ENCODE data around the gene NKPD1.

Gene NKPD1

GRCh38 chr19:45160870-45161737 lies at the start of gene NKPD1:
Gene NKPD1 (minus strand): TSS chr19:45160982. CDS start chr19:45160150, 832 bp downstream.
- DNase-seq (ENCODE audit: low spot score): no peak

- no peak for DNase-seq (ENCODE audit: low spot score)
These were observed 45.5 kb upstream of the NKPD1 start for GRCh38 chr19:45206328-45206727.

- no peak for DNase-seq (ENCODE audit: low spot score)
These were observed 45.0 kb upstream of the NKPD1 start for GRCh38 chr19:45205810-45206209.

GRCh38 chr19:45202637-45203036 lies 41.9 kb upstream of the NKPD1 start:
- DNase-seq (ENCODE audit: low spot score): no peak

GRCh38 chr19:45200568-45200967 lies 39.8 kb upstream of the NKPD1 start:
- peak; percentile 74 for DNase-seq (ENCODE audit: low spot score)

- DNase-seq (ENCODE audit: low spot score): no peak
These were observed 35.0 kb upstream of the NKPD1 start for GRCh38 chr19:45195764-45196163.

- no peak for DNase-seq (ENCODE audit: low spot score)
These were observed 30.6 kb upstream of the NKPD1 start for GRCh38 chr19:45191375-45191774.

GRCh38 chr19:45189971-45190370 lies 29.2 kb upstream of the NKPD1 start:
- DNase-seq (ENCODE audit: low spot score): no peak

GRCh38 chr19:45187421-45188100 lies 26.8 kb upstream of the NKPD1 start:
- DNase-seq (ENCODE audit: low spot score): no peak

GRCh38 chr19:45186509-45187334 lies 25.9 kb upstream of the NKPD1 start:
- no peak for DNase-seq (ENCODE audit: low spot score)

- no peak for DNase-seq (ENCODE audit: low spot score)
These were observed 23.3 kb upstream of the NKPD1 start for GRCh38 chr19:45184115-45184514.

- DNase-seq (ENCODE audit: low spot score): no peak
These were observed 22.0 kb upstream of the NKPD1 start for GRCh38 chr19:45182758-45183157.

- DNase-seq (ENCODE audit: low spot score): no peak
These were observed 20.2 kb upstream of the NKPD1 start for GRCh38 chr19:45180936-45181335.

- DNase-seq (ENCODE audit: low spot score): no peak
These were observed 19.1 kb upstream of the NKPD1 start for GRCh38 chr19:45179892-45180370.

GRCh38 chr19:45179072-45179891 lies 18.5 kb upstream of the NKPD1 start:
- DNase-seq (ENCODE audit: low spot score): no peak

GRCh38 chr19:45178262-45179071 lies 17.7 kb upstream of the NKPD1 start, which contains the start of gene BLOC1S3:
Gene BLOC1S3 (plus strand): TSS chr19:45178784. CDS start chr19:45179297, 513 bp downstream.
- peak; percentile 100 for DNase-seq (ENCODE audit: low spot score)

GRCh38 chr19:45177817-45178261 lies 17.1 kb upstream of the NKPD1 start, which contains the start of gene TRAPPC6A:
Gene TRAPPC6A (minus strand): TSS chr19:45178237. CDS start chr19:45178218, 19 bp downstream.
- no peak for DNase-seq (ENCODE audit: low spot score)

- DNase-seq (ENCODE audit: low spot score): no peak
These were observed 14.9 kb upstream of the NKPD1 start for GRCh38 chr19:45175515-45176345.

- no peak for DNase-seq (ENCODE audit: low spot score)
These were observed 13.0 kb upstream of the NKPD1 start for GRCh38 chr19:45173816-45174215.

All from putamen (tissue), 1 donor.